AG04449 (cell line): ENCODE measurements around the gene EEF1AKMT3.

Source experiments
- CTCF ChIA-PET: fragments of 350-600 bp; formaldehyde crosslinking; extraction: SDS; loops from one replicate; lab custom pipeline; 2021; ENCODE audit warnings: antibody characterized with exemption; lab: Yijun Ruan, JAX
- POLR2A ChIA-PET: fragments of 400-600, 350-600 bp; formaldehyde crosslinking; extraction: SDS; loops from one replicate; lab custom pipeline; 2020; ENCODE audit warnings: antibody characterized with exemption, inconsistent platforms; lab: Yijun Ruan, JAX
- DNase-seq: peaks from one replicate; pipeline ENCODE4 v3.0.0-alpha.2; 2010; ENCODE audit warnings: low read depth, low spot score
- H3K4me3 ChIP-seq: 2 replicates; pipeline ENCODE4 v1.5.1; 2011; ENCODE audit warnings: low read depth, mild to moderate bottlenecking, control low read depth, low read length
- TF ChIP-seq, protein P1 (sequence below): IDR thresholded peaks from one replicate; pipeline ENCODE4 v1.5.1; 2011; ENCODE audit warnings: mild to moderate bottlenecking, moderate library complexity, low read length, control low read depth, inconsistent platforms; ENCODE audit not compliant: insufficient read depth; ENCODE audit errors: missing control alignments

EEF1AKMT3 gene

DNA sequence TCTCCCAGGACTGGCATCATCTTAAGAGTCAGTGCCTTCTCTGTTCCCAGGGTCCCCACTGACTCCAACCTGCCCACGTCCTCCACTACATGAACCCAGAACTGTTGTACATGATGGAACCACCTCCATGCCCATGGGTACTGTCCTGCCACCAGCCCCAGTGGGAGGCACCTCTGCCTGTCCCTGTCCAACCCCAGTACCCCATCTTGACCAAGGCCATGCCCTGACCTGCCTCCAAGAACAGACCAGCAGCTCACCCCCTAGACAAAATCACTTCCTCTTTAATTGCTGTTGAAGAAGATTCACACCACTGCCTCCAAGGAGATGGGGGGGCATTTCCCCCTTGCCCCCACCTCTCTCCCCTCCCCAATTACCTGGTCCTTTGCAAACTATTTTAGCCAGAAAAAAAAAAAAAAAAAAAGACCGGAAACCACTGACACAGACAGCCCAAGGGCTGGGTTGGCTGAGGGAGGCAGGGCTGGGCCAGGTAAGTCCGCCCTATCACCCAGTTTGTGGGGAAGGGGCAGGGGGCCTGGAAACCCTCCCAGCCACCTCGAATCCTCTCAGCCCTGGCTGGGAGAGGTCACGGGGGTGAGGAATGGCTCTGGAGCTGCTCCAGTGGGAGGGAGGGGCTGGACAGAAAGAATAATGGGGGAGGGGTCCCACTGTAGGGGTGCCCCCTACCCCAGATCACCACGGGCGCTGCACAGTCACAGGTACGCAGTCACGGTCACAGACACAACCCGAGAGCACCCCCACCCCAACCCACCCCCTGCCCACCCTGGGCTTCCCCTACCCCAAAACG lies 47.3 kb upstream of the EEF1AKMT3 start:
- H3K4me3 ChIP-seq, result no peak overlapping the region
- ChIA-PET POLR2A (interaction anchor here (0.8 to 1.0 kb wide), 2 partner anchors 10 to 27 kb away, joined by 3 to 4 read pairs; partner anchors contain the start of gene CDK4), CTCF (interaction anchor here (0.7 to 5.3 kb wide), 29 partner anchors 9 to 273 kb away, joined by 3 to 82 read pairs (median 5); partner anchors contain the start of genes AGAP2, OS9, TSFM and TSPAN31)
- TF ChIP-seq, protein P1, sequence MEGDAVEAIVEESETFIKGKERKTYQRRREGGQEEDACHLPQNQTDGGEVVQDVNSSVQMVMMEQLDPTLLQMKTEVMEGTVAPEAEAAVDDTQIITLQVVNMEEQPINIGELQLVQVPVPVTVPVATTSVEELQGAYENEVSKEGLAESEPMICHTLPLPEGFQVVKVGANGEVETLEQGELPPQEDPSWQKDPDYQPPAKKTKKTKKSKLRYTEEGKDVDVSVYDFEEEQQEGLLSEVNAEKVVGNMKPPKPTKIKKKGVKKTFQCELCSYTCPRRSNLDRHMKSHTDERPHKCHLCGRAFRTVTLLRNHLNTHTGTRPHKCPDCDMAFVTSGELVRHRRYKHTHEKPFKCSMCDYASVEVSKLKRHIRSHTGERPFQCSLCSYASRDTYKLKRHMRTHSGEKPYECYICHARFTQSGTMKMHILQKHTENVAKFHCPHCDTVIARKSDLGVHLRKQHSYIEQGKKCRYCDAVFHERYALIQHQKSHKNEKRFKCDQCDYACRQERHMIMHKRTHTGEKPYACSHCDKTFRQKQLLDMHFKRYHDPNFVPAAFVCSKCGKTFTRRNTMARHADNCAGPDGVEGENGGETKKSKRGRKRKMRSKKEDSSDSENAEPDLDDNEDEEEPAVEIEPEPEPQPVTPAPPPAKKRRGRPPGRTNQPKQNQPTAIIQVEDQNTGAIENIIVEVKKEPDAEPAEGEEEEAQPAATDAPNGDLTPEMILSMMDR, result no peak
- DNase-seq, result no peak

DNA sequence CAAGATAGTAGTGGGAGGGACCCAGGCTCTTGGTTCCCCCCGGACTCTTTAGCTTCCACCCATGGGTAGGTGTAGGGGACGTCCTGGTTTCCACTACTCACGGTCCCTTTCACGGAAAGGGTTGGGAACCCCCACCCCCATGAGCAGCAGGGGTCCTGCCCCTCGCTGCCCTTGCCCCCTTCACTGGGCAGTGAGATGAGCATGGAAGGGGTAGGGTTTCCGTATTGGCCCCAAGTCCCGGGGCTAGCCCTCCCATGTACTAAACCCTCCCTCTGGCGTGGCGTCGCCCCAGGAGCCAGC lies 46.6 kb upstream of the EEF1AKMT3 start:
- TF ChIP-seq, protein P1, result no peak
- POLR2A ChIA-PET, result interaction anchor here (0.5 to 1.3 kb wide), 5 partner anchors 9 to 224 kb away, joined by 3 to 7 read pairs (median 3); partner anchors contain the start of genes CDK4 and TSPAN31
- H3K4me3 ChIP-seq, result peak overlapping the region; percentile 91
- CTCF ChIA-PET, result interaction anchor here (0.6 to 5.3 kb wide), 35 partner anchors 9 to 273 kb away, joined by 3 to 82 read pairs (median 4); partner anchors contain the start of genes AGAP2, CYP27B1, OS9 and TSFM
- no peak for DNase-seq

DNA sequence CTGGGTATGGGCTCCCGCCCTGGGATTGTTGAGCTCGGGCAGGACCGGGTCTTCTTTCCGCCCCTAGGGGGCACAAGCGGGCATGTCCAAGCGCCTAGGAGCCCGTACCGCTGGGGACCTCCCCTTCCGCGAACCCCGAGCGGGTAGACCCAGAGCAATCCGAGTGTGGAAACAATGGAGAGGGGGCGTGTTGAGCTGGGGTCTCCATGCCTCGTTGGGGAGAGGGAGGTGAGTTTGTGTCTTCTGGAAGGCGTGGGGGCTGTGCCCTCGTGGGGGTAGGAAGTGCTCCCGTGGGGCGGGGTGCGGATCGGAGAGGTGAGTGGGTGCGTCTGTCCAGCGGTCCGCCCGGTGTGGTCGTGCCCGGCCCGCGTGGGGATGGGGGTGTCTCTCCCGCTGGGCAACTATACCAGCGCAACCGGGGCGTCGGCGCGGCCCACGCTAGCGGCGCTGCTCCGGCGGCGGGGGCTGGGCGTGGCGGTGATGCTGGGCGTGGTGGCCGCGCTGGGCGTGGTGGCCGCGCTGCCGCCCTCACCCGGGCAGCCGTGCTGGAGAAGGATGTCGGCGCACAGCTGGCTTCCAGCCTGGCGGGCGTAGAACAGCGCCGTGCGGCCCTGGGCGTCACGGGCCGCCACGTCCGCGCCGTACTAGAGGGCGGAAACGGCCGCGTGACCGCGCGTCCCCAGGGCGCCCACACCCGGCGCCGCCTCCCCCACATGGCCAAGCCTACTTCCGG lies 46.1 kb upstream of the EEF1AKMT3 start:
- CTCF ChIA-PET, result interaction anchor here (0.6 to 5.3 kb wide), 39 partner anchors 10 to 274 kb away, joined by 3 to 82 read pairs (median 4); partner anchors contain the start of genes AGAP2, CYP27B1, OS9 and TSFM
- peak; percentile 29 for DNase-seq
- TF ChIP-seq, protein P1, result peak; percentile 94
- POLR2A ChIA-PET, result interaction anchor here (0.5 to 1.3 kb wide), 6 partner anchors 8 to 1041 kb away, joined by 3 to 7 read pairs (median 3); partner anchors contain the start of genes CDK4 and TSPAN31
- peak overlapping the region; percentile 91 for H3K4me3 ChIP-seq

DNA sequence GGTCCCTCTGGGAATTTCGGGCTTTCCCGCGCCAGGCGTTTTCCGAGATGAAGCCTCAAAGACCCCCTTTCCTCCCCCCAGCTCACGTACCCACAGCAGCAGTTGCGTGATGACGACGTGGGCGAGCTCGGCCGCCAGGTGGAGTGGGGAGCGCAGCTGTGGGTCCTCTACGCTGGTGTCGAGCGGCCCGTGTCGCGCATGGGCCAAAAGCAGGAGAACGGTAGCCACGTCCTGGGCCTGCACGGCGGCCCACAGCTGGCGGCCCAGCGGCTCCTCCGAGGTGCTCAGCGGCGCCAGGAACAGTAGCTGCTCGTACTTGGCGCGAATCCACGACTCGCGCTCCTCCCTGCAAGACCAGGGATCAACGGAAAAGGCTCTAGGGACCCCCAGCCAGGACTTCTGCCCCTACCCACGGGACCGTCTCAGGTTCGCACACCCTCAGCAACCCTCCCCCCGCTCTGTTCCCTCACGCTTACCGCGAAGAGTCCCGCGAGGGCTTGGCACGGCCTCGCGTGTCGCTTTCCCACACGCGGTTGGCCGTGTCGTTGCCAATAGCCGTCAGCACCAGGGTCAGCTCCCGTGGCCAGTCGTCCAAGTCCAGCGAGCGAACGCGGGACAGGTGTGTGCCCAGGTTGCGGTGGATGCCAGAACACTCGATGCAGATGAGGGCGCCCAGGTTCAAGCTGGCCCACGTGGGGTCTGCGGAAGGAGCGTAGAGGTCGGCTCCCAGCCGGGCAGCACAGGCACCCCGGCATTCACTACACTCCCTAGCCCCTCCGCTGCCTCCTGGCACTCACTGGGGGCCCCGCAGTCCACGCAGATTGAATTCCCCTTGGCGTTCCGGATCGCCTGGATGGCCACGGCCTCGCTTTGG lies 45.3 kb upstream of the EEF1AKMT3 start:
- DNase-seq, result no peak
- TF ChIP-seq, protein P1, result peak; percentile 63
- peak overlapping the region; percentile 91 for H3K4me3 ChIP-seq
- POLR2A ChIA-PET, result interaction anchor here (0.6 to 1.3 kb wide), 3 partner anchors 12 to 1042 kb away, joined by 3 to 7 read pairs (median 3); partner anchors contain the start of gene TSPAN31
- CTCF ChIA-PET, result interaction anchor here (0.8 to 5.3 kb wide), 21 partner anchors 9 to 271 kb away, joined by 3 to 82 read pairs (median 5); partner anchors contain the start of genes AGAP2, CYP27B1, OS9 and TSFM

DNA sequence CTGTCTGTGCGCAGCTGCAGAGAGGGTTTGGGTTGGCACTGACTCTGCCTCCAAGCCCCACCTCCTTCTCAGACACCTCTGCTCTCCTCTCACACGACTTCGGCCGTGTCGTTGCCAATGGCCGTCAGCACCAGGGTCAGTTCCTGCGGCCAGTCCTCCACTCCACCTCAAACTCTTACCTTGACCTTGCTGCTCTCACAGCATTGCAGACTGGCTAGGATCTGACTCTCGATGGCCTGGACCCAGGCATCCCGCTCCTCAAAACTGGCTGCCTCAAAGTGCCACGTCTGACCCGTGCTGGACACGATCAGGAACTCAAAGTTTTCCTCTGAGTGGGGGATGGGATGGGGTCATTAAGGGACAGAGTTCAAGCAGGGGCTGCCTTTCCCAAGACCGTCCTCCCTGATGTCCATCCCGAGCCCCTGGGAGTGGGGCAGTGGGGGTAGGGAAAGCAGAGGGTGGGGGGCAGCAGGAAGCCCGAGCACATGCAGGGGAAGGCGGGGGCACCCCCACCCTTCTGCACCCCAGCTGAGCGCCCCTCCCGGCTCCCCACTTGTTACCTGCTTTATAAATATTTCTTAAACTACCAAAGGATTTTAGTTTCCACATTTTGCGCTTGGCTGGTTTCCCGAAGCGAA lies 44.5 kb upstream of the EEF1AKMT3 start:
- ChIA-PET CTCF (interaction anchor here (3.2 to 5.3 kb wide), 3 partner anchors 8 to 35 kb away, joined by 22 to 82 read pairs (median 26); partner anchors contain the start of genes AGAP2, OS9 and TSPAN31), POLR2A (no interaction called here)
- TF ChIP-seq, protein P1, result no peak
- no peak for DNase-seq
- no peak overlapping the region for H3K4me3 ChIP-seq
